ENCODE measurements around the gene NAIF1. TPM values are rescaled to one million over a fixed set of nuclear protein-coding genes. Genes with fewer than 3 reads are reported as not detected.

Gene NAIF1
- total and polyA plus RNA-seq, 2 experiments from 2014 or later: 4.9 to 5.5 TPM

DNA sequence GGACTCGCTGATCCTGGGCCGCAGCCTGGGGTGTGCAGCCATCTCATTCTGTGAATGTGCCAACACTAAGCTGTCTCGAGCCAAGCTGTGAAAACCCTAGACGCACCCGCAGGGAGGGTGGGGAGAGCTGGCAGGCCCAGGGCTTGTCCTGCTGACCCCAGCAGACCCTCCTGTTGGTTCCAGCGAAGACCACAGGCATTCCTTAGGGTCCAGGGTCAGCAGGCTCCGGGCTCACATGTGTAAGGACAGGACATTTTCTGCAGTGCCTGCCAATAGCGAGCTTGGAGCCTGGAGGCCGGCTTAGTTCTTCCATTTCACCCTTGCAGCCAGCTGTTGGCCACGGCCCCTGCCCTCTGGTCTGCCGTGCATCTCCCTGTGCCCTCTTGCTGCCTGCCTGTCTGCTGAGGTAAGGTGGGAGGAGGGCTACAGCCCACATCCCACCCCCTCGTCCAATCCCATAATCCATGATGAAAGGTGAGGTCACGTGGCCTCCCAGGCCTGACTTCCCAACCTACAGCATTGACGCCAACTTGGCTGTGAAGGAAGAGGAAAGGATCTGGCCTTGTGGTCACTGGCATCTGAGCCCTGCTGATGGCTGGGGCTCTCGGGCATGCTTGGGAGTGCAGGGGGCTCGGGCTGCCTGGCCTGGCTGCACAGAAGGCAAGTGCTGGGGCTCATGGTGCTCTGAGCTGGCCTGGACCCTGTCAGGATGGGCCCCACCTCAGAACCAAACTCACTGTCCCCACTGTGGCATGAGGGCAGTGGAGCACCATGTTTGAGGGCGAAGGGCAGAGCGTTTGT, 40.5 kb upstream of the NAIF1 start (continued):
- no peak for TF ChIP-seq REST (IDR thresholded peaks at IDR 0.05; ENCODE audit: unreplicated experiment)
- TF ChIP-seq ETS1 (IDR thresholded peaks at IDR 0.05): no peak
- no peak for TF ChIP-seq CTCF (conservative IDR thresholded peaks at IDR 0.05; ENCODE audit: low read depth in 2 of 2)
- no peak for TF ChIP-seq POLR2AphosphoS5 (IDR thresholded peaks at IDR 0.05; ENCODE audit: low read depth)
- TF ChIP-seq STAT1 (IDR thresholded peaks at IDR 0.05; ENCODE audit: unreplicated experiment): no peak
- TF ChIP-seq EZH2phosphoT487 (IDR thresholded peaks at IDR 0.05; ENCODE audit: unreplicated experiment): no peak
- TF ChIP-seq ZNF331 (CRISPR knock-in tag; IDR thresholded peaks at IDR 0.05; ENCODE audit: low read depth): no peak
- no peak for TF ChIP-seq ZNF114 (CRISPR knock-in tag; IDR thresholded peaks at IDR 0.05)

GRCh38 chr9:128106940-128107467, 39.9 kb upstream of the NAIF1 start:
- Histone ChIP-seq H2AFZ (no peak overlapping the region), H4K20me1 (replicated peaks; ENCODE audit: insufficient read depth) (peaks cover 16% of the 10 kb centered on the region), H3K9me2 (ENCODE audit: insufficient read depth) (no peaks in the 10 kb centered on the region), H3K27ac (ENCODE audit: low read depth) (no peak overlapping the region), H3K27me3 (ENCODE audit: insufficient read depth) (no peaks in the 10 kb centered on the region), H3F3A (replicated peaks; ENCODE audit: low read depth) (peaks cover 10% of the 10 kb centered on the region; the same call in 1 of the 2 replicates), H3K4me1 (ENCODE audit: insufficient read depth) (peaks cover 9% of the 10 kb centered on the region; the same call in 1 of the 2 replicates), H3K4me2 (no peak overlapping the region), H3K36me3 (ENCODE audit: insufficient read depth) (peaks cover 5% of the 10 kb centered on the region), H3K79me2 (replicated peaks; ENCODE audit: insufficient read depth) (no peaks in the 10 kb centered on the region), H3K4me3 (no peak overlapping the region)
- H3K27me3 Mint-ChIP-seq (ENCODE audit: insufficient read depth, low read depth, poor library complexity): peaks cover 6% of the 10 kb centered on the region
- peaks cover 26% of the 10 kb centered on the region for H3K4me1 Mint-ChIP-seq
- no peak overlapping the region for H3K4me3 Mint-ChIP-seq
- H3K9me3 Mint-ChIP-seq: no peaks in the 10 kb centered on the region
- ATAC-seq: no peak
- TF ChIP-seq ZNF114 (CRISPR knock-in tag; IDR thresholded peaks at IDR 0.05) (no peak), EZH2phosphoT487 (IDR thresholded peaks at IDR 0.05; ENCODE audit: unreplicated experiment) (no peak), ETS1 (IDR thresholded peaks at IDR 0.05) (no peak)
- H3K36me3 Mint-ChIP-seq (ENCODE audit: low read depth): peaks cover 62% of the 10 kb centered on the region
- DNase-seq (ENCODE audit: low spot score): no peak
- no peak overlapping the region for H3K27ac Mint-ChIP-seq

All from GM23338 (cell line).